SK-N-SH (cell line): ENCODE results near the gene HIF1A.

ENCODE experiments used
- CTCF ChIP-seq: fragments of 200-600 bp; sonication (generic); IDR thresholded peaks from 2 replicates; pipeline ENCODE4 v1.6.1; 2017; ENCODE audit warnings: antibody characterized with exemption, mild to moderate bottlenecking, moderate library complexity
- USF2 ChIP-seq: fragments of 150-350 bp; IDR thresholded peaks from 2 replicates; pipeline ENCODE4 v1.6.1; 2017; ENCODE audit warnings: antibody characterized with exemption, low read length, low read depth, borderline replicate concordance

GRCh38 chr14:61698206-61698980 lies 3.1 kb downstream of the HIF1A start:
- no peak for TF ChIP-seq USF2
- no peak for TF ChIP-seq CTCF
